Neural progenitor cell (in vitro differentiated cells): Measurements from ENCODE around the gene CD4. TPM values are rescaled to one million over a fixed set of nuclear protein-coding genes. Genes with fewer than 3 reads are reported as not detected.

Experiments used
- DNase-seq: peaks from one replicate; pipeline ENCODE4 v3.0.0-alpha.2; 2016; ENCODE audit warnings: low spot score
- H2AFZ ChIP-seq: fragments of 200-600 bp; sonication (generic); replicated peaks from 2 replicates; pipeline ENCODE4 v1.6.1; 2016; ENCODE audit warnings: antibody characterized with exemption
- H3F3A ChIP-seq: fragments of 200-600 bp; sonication (generic); 2 replicates; pipeline ENCODE4 v1.6.1; 2016; ENCODE audit warnings: antibody characterized with exemption, low read depth
- H3K27ac ChIP-seq: fragments of 200-600 bp; sonication (generic); 2 replicates; pipeline ENCODE4 v1.5.1; 2016; ENCODE audit warnings: mild to moderate bottlenecking
- H3K27me3 ChIP-seq: fragments of 200-600 bp; sonication (generic); 2 replicates; pipeline ENCODE4 v1.6.1; 2016; ENCODE audit warnings: mild to moderate bottlenecking, moderate library complexity
- H3K36me3 ChIP-seq: fragments of 200-600 bp; sonication (generic); 2 replicates; pipeline ENCODE4 v1.5.1; 2016
- H3K4me1 ChIP-seq: fragments of 200-600 bp; sonication (generic); 2 replicates; pipeline ENCODE4 v1.6.1; 2016; ENCODE audit warnings: mixed run types
- H3K4me2 ChIP-seq: fragments of 200-600 bp; sonication (generic); 2 replicates; pipeline ENCODE4 v1.6.1; 2016
- H3K4me3 ChIP-seq: fragments of 200-600 bp; sonication (generic); 2 replicates; pipeline ENCODE4 v1.5.1; 2016
- H3K79me2 ChIP-seq: fragments of 200-600 bp; sonication (generic); 2 replicates; pipeline ENCODE4 v1.6.1; 2016; ENCODE audit warnings: low read depth
- H3K9ac ChIP-seq: fragments of 200-600 bp; sonication (generic); 2 replicates; pipeline ENCODE4 v1.6.1; 2016
- H3K9me3 ChIP-seq: fragments of 200-600 bp; sonication (generic); 2 replicates; pipeline ENCODE4 v1.5.1; 2016; ENCODE audit warnings: low read depth
- H4K20me1 ChIP-seq: fragments of 200-600 bp; sonication (generic); 2 replicates; pipeline ENCODE4 v1.6.1; 2016; ENCODE audit warnings: low read depth
- H3K27ac Mint-ChIP-seq: 3 replicates; pipeline ENCODE4 v1.8.0; 2021; ENCODE audit warnings: mixed read lengths
- H3K27me3 Mint-ChIP-seq: 2 replicates; pipeline ENCODE4 v1.8.0; 2022; ENCODE audit warnings: low read depth, mild to moderate bottlenecking, inconsistent platforms, moderate library complexity, mixed read lengths; ENCODE audit not compliant: insufficient read depth
- H3K36me3 Mint-ChIP-seq: 3 replicates; pipeline ENCODE4 v1.8.0; 2021; ENCODE audit warnings: mixed read lengths
- H3K4me1 Mint-ChIP-seq: 3 replicates; pipeline ENCODE4 v1.8.0; 2021; ENCODE audit warnings: mixed read lengths
- H3K4me3 Mint-ChIP-seq: 3 replicates; pipeline ENCODE4 v1.8.0; 2021; ENCODE audit warnings: mild to moderate bottlenecking, moderate library complexity, mixed read lengths
- H3K9me3 Mint-ChIP-seq: 3 replicates; pipeline ENCODE4 v1.8.0; 2020; ENCODE audit warnings: mixed read lengths
- CTCF ChIP-seq: fragments of 200-600 bp; sonication (generic); IDR thresholded peaks from 2 replicates; pipeline ENCODE4 v1.5.1; 2017; ENCODE audit warnings: antibody characterized with exemption, mild to moderate bottlenecking
- EZH2 ChIP-seq: fragments of 200-600 bp; sonication (generic); IDR thresholded peaks from 2 replicates; pipeline ENCODE4 v1.6.1; 2017; ENCODE audit warnings: antibody characterized with exemption, mild to moderate bottlenecking, moderate library complexity
- EZH2phosphoT487 ChIP-seq: fragments of 200-600 bp; sonication (generic); IDR thresholded peaks from 2 replicates; pipeline ENCODE4 v1.6.1; 2017; ENCODE audit warnings: antibody characterized with exemption
- total RNA-seq: library from RNA; depleted of rRNA; stranded (reverse); fragments of >200 nt; gene quantifications from 2 replicates; pipeline ENCODE4 v1.2.3, GENCODE V29; 2015; ENCODE audit warnings: low replicate concordance

CD4 gene
- total RNA-seq, 1 donor from 2014 or later, result 2.5 TPM

- H3F3A ChIP-seq, result peaks cover 9% of the 10 kb centered on the region
- no peak overlapping the region for H3K9ac ChIP-seq
- H3K27me3 ChIP-seq, result no peaks in the 10 kb centered on the region
- Mint-ChIP-seq H3K9me3 (no peaks in the 10 kb centered on the region), H3K4me1 (peaks cover 30% of the 10 kb centered on the region), H3K4me3 (no peak overlapping the region), H3K27ac (peak overlapping the region; percentile 58), H3K36me3 (no peaks in the 10 kb centered on the region), H3K27me3 (peaks cover 3% of the 10 kb centered on the region)
- no peak overlapping the region for H2AFZ ChIP-seq
- H3K4me3 ChIP-seq, result no peak overlapping the region
- no peaks in the 10 kb centered on the region for H3K36me3 ChIP-seq
- H3K27ac ChIP-seq, result no peak overlapping the region
- H4K20me1 ChIP-seq, result no peaks in the 10 kb centered on the region
- DNase-seq, result no peak
- no peak overlapping the region for H3K4me2 ChIP-seq
- H3K4me1 ChIP-seq, result peaks cover 13% of the 10 kb centered on the region
- TF ChIP-seq EZH2phosphoT487, result no peak
- TF ChIP-seq EZH2, result no peak
- TF ChIP-seq CTCF, result no peak
- H3K79me2 ChIP-seq, result no peaks in the 10 kb centered on the region
- H3K9me3 ChIP-seq, result no peaks in the 10 kb centered on the region
Measured at GRCh38 chr12:6796576-6796975, 7.2 kb downstream of the CD4 start.

GRCh38 chr12:6799147-6799546, 9.8 kb downstream of the CD4 start:
- H3K27ac Mint-ChIP-seq, result no peak overlapping the region
- peaks cover under 1% of the 10 kb centered on the region for H3K36me3 Mint-ChIP-seq
- peaks cover 1% of the 10 kb centered on the region for H3K27me3 Mint-ChIP-seq
- peaks cover 9% of the 10 kb centered on the region for H3K4me1 Mint-ChIP-seq
- H4K20me1 ChIP-seq, result no peaks in the 10 kb centered on the region
- no peaks in the 10 kb centered on the region for H3K27me3 ChIP-seq
- peaks cover 3% of the 10 kb centered on the region for H3F3A ChIP-seq
- H3K79me2 ChIP-seq, result no peaks in the 10 kb centered on the region
- no peaks in the 10 kb centered on the region for H3K4me1 ChIP-seq
- no peak overlapping the region for H3K9ac ChIP-seq
- no peak overlapping the region for H3K4me3 ChIP-seq
- peaks cover 1% of the 10 kb centered on the region for H3K9me3 Mint-ChIP-seq
- no peak overlapping the region for H2AFZ ChIP-seq
- no peak overlapping the region for H3K4me2 ChIP-seq
- H3K36me3 ChIP-seq, result no peaks in the 10 kb centered on the region
- TF ChIP-seq EZH2phosphoT487 (no peak), CTCF (no peak), EZH2 (no peak)
- no peaks in the 10 kb centered on the region for H3K9me3 ChIP-seq
- H3K4me3 Mint-ChIP-seq, result no peak overlapping the region
- DNase-seq, result no peak
- H3K27ac ChIP-seq, result no peak overlapping the region

- no peaks in the 10 kb centered on the region for H3K27me3 ChIP-seq
- DNase-seq, result no peak
- no peak for TF ChIP-seq EZH2phosphoT487
Measured at GRCh38 chr12:6807170-6807569, 17.8 kb downstream of the CD4 start.

GRCh38 chr12:6809056-6809455, 19.7 kb downstream of the CD4 start:
- Mint-ChIP-seq H3K9me3 (peaks cover 4% of the 10 kb centered on the region), H3K27ac (no peak overlapping the region), H3K27me3 (peaks cover 9% of the 10 kb centered on the region), H3K4me1 (peaks cover 18% of the 10 kb centered on the region), H3K36me3 (peaks cover 2% of the 10 kb centered on the region), H3K4me3 (no peak overlapping the region)
- H4K20me1 ChIP-seq, result no peaks in the 10 kb centered on the region
- H3K36me3 ChIP-seq, result no peaks in the 10 kb centered on the region
- TF ChIP-seq CTCF, result no peak
- TF ChIP-seq EZH2, result no peak
- no peak for TF ChIP-seq EZH2phosphoT487
- no peak overlapping the region for H3K27ac ChIP-seq
- no peaks in the 10 kb centered on the region for H3K27me3 ChIP-seq
- H3K4me2 ChIP-seq, result no peak overlapping the region
- H3K9ac ChIP-seq, result no peak overlapping the region
- H3K9me3 ChIP-seq, result no peaks in the 10 kb centered on the region
- peaks cover 6% of the 10 kb centered on the region for H3F3A ChIP-seq
- no peak overlapping the region for H2AFZ ChIP-seq
- no peak for DNase-seq
- peaks cover 11% of the 10 kb centered on the region for H3K4me1 ChIP-seq
- no peaks in the 10 kb centered on the region for H3K79me2 ChIP-seq
- H3K4me3 ChIP-seq, result no peak overlapping the region

More at GRCh38 chr12:6807170-6807569, 17.8 kb downstream of the CD4 start:
- no peaks in the 10 kb centered on the region for H3K9me3 ChIP-seq
- Mint-ChIP-seq H3K4me3 (no peak overlapping the region), H3K27me3 (peaks cover 8% of the 10 kb centered on the region), H3K36me3 (peaks cover 2% of the 10 kb centered on the region), H3K9me3 (peaks cover 5% of the 10 kb centered on the region), H3K27ac (no peak overlapping the region), H3K4me1 (peaks cover 18% of the 10 kb centered on the region)
- no peaks in the 10 kb centered on the region for H3K36me3 ChIP-seq
- H3K4me3 ChIP-seq, result no peak overlapping the region
- H3K9ac ChIP-seq, result no peak overlapping the region
- H4K20me1 ChIP-seq, result no peaks in the 10 kb centered on the region
- H3K79me2 ChIP-seq, result no peaks in the 10 kb centered on the region
- H3K4me1 ChIP-seq, result peaks cover 11% of the 10 kb centered on the region
- peaks cover 6% of the 10 kb centered on the region for H3F3A ChIP-seq
- no peak overlapping the region for H2AFZ ChIP-seq
- H3K4me2 ChIP-seq, result no peak overlapping the region
- H3K27ac ChIP-seq, result no peak overlapping the region
